Endothelial cell (in vitro differentiated cells): ENCODE data around the gene SLC38A8. TPM values are rescaled to one million over a fixed set of nuclear protein-coding genes. Genes with fewer than 3 reads are reported as not detected.

ENCODE experiments used
- DNase-seq: peaks from one replicate; pipeline ENCODE4 v3.0.0; 2021; ENCODE audit warnings: low spot score
- H3K27ac Mint-ChIP-seq: one replicate; pipeline ENCODE4 v1.8.0; 2021; ENCODE audit warnings: mixed read lengths, inconsistent platforms; ENCODE audit not compliant: unreplicated experiment
- H3K27me3 Mint-ChIP-seq: one replicate; pipeline ENCODE4 v1.8.0; 2021; ENCODE audit warnings: mild to moderate bottlenecking, moderate library complexity, mixed read lengths, inconsistent platforms; ENCODE audit not compliant: unreplicated experiment
- H3K36me3 Mint-ChIP-seq: one replicate; pipeline ENCODE4 v1.8.0; 2021; ENCODE audit warnings: mild to moderate bottlenecking, low read depth, mixed read lengths, inconsistent platforms; ENCODE audit not compliant: unreplicated experiment
- H3K4me1 Mint-ChIP-seq: one replicate; pipeline ENCODE4 v1.8.0; 2021; ENCODE audit warnings: mild to moderate bottlenecking, mixed read lengths, inconsistent platforms; ENCODE audit not compliant: unreplicated experiment
- H3K4me3 Mint-ChIP-seq: one replicate; pipeline ENCODE4 v1.8.0; 2021; ENCODE audit warnings: mild to moderate bottlenecking, mixed read lengths, inconsistent platforms; ENCODE audit not compliant: unreplicated experiment
- H3K9me3 Mint-ChIP-seq: one replicate; pipeline ENCODE4 v1.8.0; 2021; ENCODE audit warnings: mixed read lengths, inconsistent platforms; ENCODE audit not compliant: unreplicated experiment
- CTCF ChIP-seq: fragments of 200-600 bp; sonication (generic); IDR thresholded peaks from one replicate; pipeline ENCODE4 v1.5.0; 2021; ENCODE audit warnings: antibody characterized with exemption; ENCODE audit not compliant: unreplicated experiment
- total RNA-seq: library from RNA; stranded (reverse); fragmentation: NEBNext Ultra II Directional; extraction: Animal tissue kit (Norgen Biotek cat#: 25700); gene quantifications from one replicate; pipeline ENCODE4 v1.2.1, GENCODE V29; 2021; ENCODE audit not compliant: unreplicated experiment

Gene SLC38A8
- total RNA-seq, 1 donor from 2014 or later = not detected

- DNase-seq = no peak
- TF ChIP-seq CTCF = no peak
- no peaks in the 10 kb centered on the region for H3K9me3 Mint-ChIP-seq
- H3K36me3 Mint-ChIP-seq = no peaks in the 10 kb centered on the region
- H3K4me1 Mint-ChIP-seq = no peaks in the 10 kb centered on the region
- no peak overlapping the region for H3K4me3 Mint-ChIP-seq
- no peak overlapping the region for H3K27ac Mint-ChIP-seq
- H3K27me3 Mint-ChIP-seq = peaks cover 6% of the 10 kb centered on the region
Observed at GRCh38 chr16:84005391-84005790, 37.2 kb downstream of the SLC38A8 start.

DNA sequence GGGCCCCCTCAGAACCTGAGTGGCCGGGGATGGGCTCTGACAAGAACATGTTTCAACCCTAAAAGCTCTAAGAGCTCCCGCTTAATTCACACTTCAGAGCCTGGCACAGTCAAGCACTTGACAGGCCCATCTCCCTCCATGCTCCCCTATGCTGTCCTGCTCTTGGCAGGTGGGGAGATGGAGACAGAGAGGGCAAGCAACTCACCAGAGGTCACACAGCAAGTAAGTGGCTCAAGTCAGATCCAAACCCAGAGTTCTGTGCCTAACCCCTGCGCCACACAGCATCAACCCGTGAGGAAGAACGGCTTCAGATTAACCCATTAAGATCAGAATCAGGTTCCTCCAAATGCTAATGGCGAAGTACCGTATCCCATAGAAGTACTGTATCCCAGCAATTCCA is 38.2 kb downstream of the SLC38A8 start:
- no peaks in the 10 kb centered on the region for H3K9me3 Mint-ChIP-seq
- peaks cover 6% of the 10 kb centered on the region for H3K27me3 Mint-ChIP-seq
- H3K4me3 Mint-ChIP-seq = no peak overlapping the region
- H3K36me3 Mint-ChIP-seq = no peaks in the 10 kb centered on the region
- H3K27ac Mint-ChIP-seq = no peak overlapping the region
- no peak for TF ChIP-seq CTCF
- H3K4me1 Mint-ChIP-seq = no peaks in the 10 kb centered on the region
- no peak for DNase-seq

DNA sequence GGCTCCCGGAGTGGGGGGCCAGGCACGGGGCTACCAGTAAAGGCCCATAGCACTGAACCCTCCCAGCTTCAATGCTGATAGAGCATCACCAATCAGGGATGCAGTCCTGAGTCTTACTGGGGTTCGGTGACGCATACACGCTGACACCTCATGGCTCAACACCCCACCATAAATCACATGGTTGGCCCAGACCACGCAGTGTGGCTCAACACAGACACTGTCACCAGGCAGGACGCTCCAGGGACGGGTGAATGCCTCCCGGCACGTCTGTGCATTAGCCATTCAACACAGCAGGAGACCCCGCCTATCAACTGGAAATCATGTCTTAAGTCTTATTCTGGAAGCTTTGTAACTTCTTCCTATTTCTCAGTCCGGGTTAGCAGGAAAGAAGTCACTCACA is 39.6 kb downstream of the SLC38A8 start:
- no peak for DNase-seq
- Mint-ChIP-seq H3K27ac (no peak overlapping the region), H3K4me1 (no peaks in the 10 kb centered on the region), H3K4me3 (no peak overlapping the region), H3K36me3 (no peaks in the 10 kb centered on the region), H3K9me3 (no peaks in the 10 kb centered on the region), H3K27me3 (peaks cover 3% of the 10 kb centered on the region)
- no peak for TF ChIP-seq CTCF

DNA sequence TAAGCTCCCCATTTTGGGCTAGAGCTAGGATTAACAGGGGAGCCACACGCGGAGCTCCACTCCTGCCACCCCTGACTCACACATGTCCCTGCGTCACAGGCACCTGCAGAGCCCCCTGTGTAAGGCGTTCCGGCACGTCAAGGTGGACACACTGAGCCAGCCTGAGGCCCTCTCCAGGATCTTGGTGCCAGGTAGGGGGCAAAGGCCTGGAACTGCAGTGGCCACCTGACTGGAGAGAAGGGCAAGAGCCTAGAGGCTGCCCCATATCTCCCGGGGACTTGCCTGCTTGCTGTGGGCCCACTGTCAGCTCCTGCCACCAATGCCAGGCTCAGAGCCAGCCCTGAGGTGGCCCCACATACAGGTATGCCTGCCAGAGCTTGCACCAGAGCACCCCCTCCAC is 40.9 kb downstream of the SLC38A8 start:
- H3K4me3 Mint-ChIP-seq = no peak overlapping the region
- H3K27ac Mint-ChIP-seq = no peak overlapping the region
- H3K27me3 Mint-ChIP-seq = peaks cover 3% of the 10 kb centered on the region
- DNase-seq = no peak
- no peaks in the 10 kb centered on the region for H3K36me3 Mint-ChIP-seq
- no peaks in the 10 kb centered on the region for H3K4me1 Mint-ChIP-seq
- H3K9me3 Mint-ChIP-seq = no peaks in the 10 kb centered on the region
- no peak for TF ChIP-seq CTCF

DNA sequence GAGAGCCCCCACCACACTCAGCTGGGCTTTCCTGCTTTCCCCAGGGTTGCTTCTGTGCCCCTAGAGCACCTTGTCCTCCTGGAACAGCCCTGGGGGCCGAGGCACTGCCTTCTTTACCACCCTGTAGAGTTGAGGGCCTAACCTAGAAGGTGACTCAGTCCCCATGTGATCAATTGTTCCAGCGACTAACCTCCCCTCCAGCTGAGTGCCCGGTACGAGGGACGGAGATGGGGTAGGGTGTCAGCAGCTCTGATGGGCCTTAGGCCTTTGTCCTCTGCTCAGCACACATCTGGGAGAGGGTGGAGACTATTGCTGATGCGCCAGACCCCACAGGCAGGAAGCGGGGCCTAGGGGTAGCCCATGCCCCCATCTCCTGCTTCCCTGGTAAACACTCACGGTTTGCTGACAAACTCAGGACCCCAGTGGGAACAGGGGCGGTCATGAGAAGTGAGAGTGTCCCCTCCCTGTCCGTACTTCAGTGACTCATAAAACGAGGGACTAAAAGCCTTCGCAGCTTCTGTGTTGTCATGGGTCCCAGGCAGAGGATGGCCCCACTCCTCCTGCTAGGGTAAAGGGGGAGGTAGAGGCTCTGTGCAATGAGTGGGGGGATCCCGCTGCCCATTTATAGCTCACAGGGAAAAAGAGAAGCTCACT is 41.5 kb downstream of the SLC38A8 start:
- Mint-ChIP-seq H3K27me3 (peaks cover 3% of the 10 kb centered on the region), H3K9me3 (no peaks in the 10 kb centered on the region), H3K4me3 (no peak overlapping the region), H3K27ac (no peak overlapping the region), H3K4me1 (no peaks in the 10 kb centered on the region), H3K36me3 (no peaks in the 10 kb centered on the region)
- no peak for TF ChIP-seq CTCF
- no peak for DNase-seq
